MV-4-11 (cell line): ENCODE results near the gene SLC27A3.
A peak's percentile ranks its signal among the peaks of the same experiment; 100 is the strongest.
"Not testable (repeated sequence)": the region's sequence is repeated elsewhere in the genome, so short reads cannot be mapped to it uniquely, and the experiment has no call there.

Experiments
- DNase-seq: peaks from one replicate; lab custom pipeline; 2025; lab: John Stamatoyannopoulos, UW

SLC27A3 gene

GRCh38 chr1:153763365-153764225 lies 11.6 kb upstream of the SLC27A3 start:
- no peak for DNase-seq

GRCh38 chr1:153764310-153764709 lies 10.9 kb upstream of the SLC27A3 start:
- DNase-seq, result no peak

GRCh38 chr1:153766663-153767062 lies 8.5 kb upstream of the SLC27A3 start:
- not testable (repeated sequence) for DNase-seq

- no peak for DNase-seq
Measured at GRCh38 chr1:153767519-153767918, 7.7 kb upstream of the SLC27A3 start.

GRCh38 chr1:153768316-153769181 lies 6.7 kb upstream of the SLC27A3 start:
- no peak for DNase-seq

- peak; percentile 20 for DNase-seq
Measured at GRCh38 chr1:153769221-153769620, 6.0 kb upstream of the SLC27A3 start.

GRCh38 chr1:153770797-153771196 lies 4.4 kb upstream of the SLC27A3 start:
- DNase-seq, result no peak

GRCh38 chr1:153771261-153771660 lies 3.9 kb upstream of the SLC27A3 start:
- no peak for DNase-seq

GRCh38 chr1:153771841-153772593 lies 3.2 kb upstream of the SLC27A3 start:
- DNase-seq, result no peak

- DNase-seq, result peak; percentile 30
Measured at GRCh38 chr1:153773096-153773921, 1.9 kb upstream of the SLC27A3 start.

- DNase-seq, result no peak
Measured at GRCh38 chr1:153774026-153774595, 1.1 kb upstream of the SLC27A3 start.

GRCh38 chr1:153775458-153776327 lies 486 bp downstream of the SLC27A3 start:
- DNase-seq, result peak; percentile 59

GRCh38 chr1:153776352-153776751 lies 1.1 kb downstream of the SLC27A3 start:
- DNase-seq, result no peak

- no peak for DNase-seq
Measured at GRCh38 chr1:153776845-153777370, 1.7 kb downstream of the SLC27A3 start.

GRCh38 chr1:153777648-153778047 lies 2.4 kb downstream of the SLC27A3 start:
- no peak for DNase-seq

GRCh38 chr1:153778051-153778823 lies 3.0 kb downstream of the SLC27A3 start:
- DNase-seq, result no peak

GRCh38 chr1:153778824-153779519 lies 3.8 kb downstream of the SLC27A3 start:
- no peak for DNase-seq
